KMS-11 (cell line): Measurements from ENCODE around the gene DLG1.

ENCODE experiments used
- H2AFZ ChIP-seq: fragments of 200-600 bp; sonication (generic); 2 replicates; pipeline ENCODE4 v1.6.1; 2016; ENCODE audit warnings: antibody characterized with exemption, mixed run types, low read depth
- H3K27ac ChIP-seq: fragments of 200-600 bp; sonication (generic); 2 replicates; pipeline ENCODE4 v1.6.1; 2016; ENCODE audit warnings: mild to moderate bottlenecking, mixed run types
- H3K27me3 ChIP-seq: fragments of 200-600 bp; sonication (generic); 2 replicates; pipeline ENCODE4 v1.6.1; 2017; ENCODE audit warnings: mild to moderate bottlenecking, low read depth, mixed run types, moderate library complexity; ENCODE audit not compliant: insufficient read depth
- H3K36me3 ChIP-seq: fragments of 200-600 bp; sonication (generic); 2 replicates; pipeline ENCODE4 v1.6.1; 2017; ENCODE audit warnings: mild to moderate bottlenecking, mixed run types; ENCODE audit not compliant: insufficient read depth
- H3K4me1 ChIP-seq: fragments of 200-600 bp; sonication (generic); 2 replicates; pipeline ENCODE4 v1.6.1; 2016; ENCODE audit warnings: mild to moderate bottlenecking, low read depth, mixed run types; ENCODE audit not compliant: poor library complexity, severe bottlenecking
- H3K4me2 ChIP-seq: fragments of 200-600 bp; sonication (generic); 2 replicates; pipeline ENCODE4 v1.7.0; 2016; ENCODE audit warnings: mild to moderate bottlenecking, mixed run types
- H3K4me3 ChIP-seq: fragments of 200-600 bp; sonication (generic); IDR thresholded peaks from 2 replicates; pipeline ENCODE4 v1.6.1; 2017; ENCODE audit warnings: low read depth, low read length, mixed read lengths; ENCODE audit not compliant: insufficient read depth
- H3K79me2 ChIP-seq: fragments of 200-600 bp; sonication (generic); 2 replicates; pipeline ENCODE4 v1.6.1; 2016; ENCODE audit warnings: low read depth, mixed run types; ENCODE audit not compliant: insufficient read depth
- H3K9ac ChIP-seq: fragments of 200-600 bp; sonication (generic); 2 replicates; pipeline ENCODE4 v1.6.1; 2016; ENCODE audit warnings: mild to moderate bottlenecking, mixed run types
- H4K20me1 ChIP-seq: fragments of 200-600 bp; sonication (generic); 2 replicates; pipeline ENCODE4 v1.6.1; 2016; ENCODE audit warnings: mild to moderate bottlenecking, mixed run types; ENCODE audit not compliant: insufficient read depth
- CTCF ChIP-seq: fragments of 200-600 bp; sonication (generic); conservative IDR thresholded peaks from 2 replicates; pipeline ENCODE4 v1.6.1; 2017; ENCODE audit warnings: low read depth, mild to moderate bottlenecking, antibody characterized with exemption, low read length, moderate library complexity, mixed read lengths

The DLG1 gene

GRCh38 chr3:196996454-196997265, 301.8 kb downstream of the DLG1 start:
- Histone ChIP-seq H3K27me3 (no peaks in the 10 kb centered on the region), H3K27ac (no peak overlapping the region), H3K4me1 (peaks cover 8% of the 10 kb centered on the region), H2AFZ (no peak overlapping the region), H3K36me3 (no peaks in the 10 kb centered on the region), H3K9ac (no peak overlapping the region), H4K20me1 (no peaks in the 10 kb centered on the region), H3K79me2 (no peaks in the 10 kb centered on the region), H3K4me2 (no peak overlapping the region), H3K4me3 (no peak overlapping the region)
- no peak for TF ChIP-seq CTCF

GRCh38 chr3:196995646-196996355, 302.6 kb downstream of the DLG1 start:
- H3K36me3 ChIP-seq, result no peaks in the 10 kb centered on the region
- H2AFZ ChIP-seq, result no peak overlapping the region
- H3K9ac ChIP-seq, result no peak overlapping the region
- no peak overlapping the region for H3K4me2 ChIP-seq
- no peaks in the 10 kb centered on the region for H4K20me1 ChIP-seq
- H3K79me2 ChIP-seq, result no peaks in the 10 kb centered on the region
- H3K27me3 ChIP-seq, result no peaks in the 10 kb centered on the region
- peak overlapping the region; percentile 2; the same call in 1 of the 2 replicates for H3K27ac ChIP-seq
- no peak overlapping the region for H3K4me3 ChIP-seq
- no peak for TF ChIP-seq CTCF
- peaks cover 8% of the 10 kb centered on the region for H3K4me1 ChIP-seq

- H4K20me1 ChIP-seq, result no peaks in the 10 kb centered on the region
- H3K4me1 ChIP-seq, result peaks cover 8% of the 10 kb centered on the region
- no peaks in the 10 kb centered on the region for H3K79me2 ChIP-seq
- H3K9ac ChIP-seq, result no peak overlapping the region
- H3K27ac ChIP-seq, result no peak overlapping the region
- no peaks in the 10 kb centered on the region for H3K27me3 ChIP-seq
- H2AFZ ChIP-seq, result no peak overlapping the region
- H3K4me3 ChIP-seq, result no peak overlapping the region
- H3K4me2 ChIP-seq, result no peak overlapping the region
- TF ChIP-seq CTCF, result no peak
- no peaks in the 10 kb centered on the region for H3K36me3 ChIP-seq
These were observed 303.4 kb downstream of the DLG1 start for GRCh38 chr3:196995027-196995426.

- H3K79me2 ChIP-seq, result no peaks in the 10 kb centered on the region
- no peaks in the 10 kb centered on the region for H3K36me3 ChIP-seq
- no peak for TF ChIP-seq CTCF
- no peak overlapping the region for H3K4me2 ChIP-seq
- no peak overlapping the region for H3K4me3 ChIP-seq
- H3K27me3 ChIP-seq, result no peaks in the 10 kb centered on the region
- no peak overlapping the region for H3K9ac ChIP-seq
- no peak overlapping the region for H3K27ac ChIP-seq
- H3K4me1 ChIP-seq, result peaks cover 8% of the 10 kb centered on the region
- no peaks in the 10 kb centered on the region for H4K20me1 ChIP-seq
- no peak overlapping the region for H2AFZ ChIP-seq
These were observed 304.4 kb downstream of the DLG1 start for GRCh38 chr3:196994056-196994455.
